ENCODE results near the gene ALOX5. TPM values are rescaled to one million over a fixed set of nuclear protein-coding genes. Genes with fewer than 3 reads are reported as not detected.

Gene ALOX5
- total RNA-seq, 3 donors from 2014 or later = 8.2 to 14.9 (median 14.3) TPM

DNA sequence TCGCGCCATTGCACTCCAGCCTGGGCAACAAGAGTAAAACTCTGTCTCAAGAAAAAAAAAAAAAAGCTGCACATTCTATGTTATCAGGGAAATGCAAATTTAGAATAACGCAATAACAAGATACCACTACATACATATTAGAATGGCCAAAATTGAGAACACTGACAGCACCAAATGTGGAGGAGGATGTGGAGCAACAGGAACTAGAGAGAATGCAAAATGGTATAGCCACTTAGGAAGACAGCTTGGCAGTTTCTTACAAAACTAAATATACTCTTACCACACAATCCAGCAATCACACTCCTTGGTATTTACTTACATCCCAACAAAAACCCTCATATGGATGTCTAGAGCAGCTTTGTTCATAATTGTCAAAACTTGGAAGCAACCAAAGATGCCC is 76.8 kb downstream of the ALOX5 start:
- DNase-seq (no peak), ATAC-seq (no peak)
- Histone ChIP-seq H3K4me1 (ENCODE audit: low read depth) (no peaks in the 10 kb centered on the region), H3K4me3 (no peak overlapping the region), H3K36me3 (ENCODE audit: low read depth) (no peaks in the 10 kb centered on the region), H3K9me3 (no peaks in the 10 kb centered on the region)
- TF ChIP-seq, protein P1, sequence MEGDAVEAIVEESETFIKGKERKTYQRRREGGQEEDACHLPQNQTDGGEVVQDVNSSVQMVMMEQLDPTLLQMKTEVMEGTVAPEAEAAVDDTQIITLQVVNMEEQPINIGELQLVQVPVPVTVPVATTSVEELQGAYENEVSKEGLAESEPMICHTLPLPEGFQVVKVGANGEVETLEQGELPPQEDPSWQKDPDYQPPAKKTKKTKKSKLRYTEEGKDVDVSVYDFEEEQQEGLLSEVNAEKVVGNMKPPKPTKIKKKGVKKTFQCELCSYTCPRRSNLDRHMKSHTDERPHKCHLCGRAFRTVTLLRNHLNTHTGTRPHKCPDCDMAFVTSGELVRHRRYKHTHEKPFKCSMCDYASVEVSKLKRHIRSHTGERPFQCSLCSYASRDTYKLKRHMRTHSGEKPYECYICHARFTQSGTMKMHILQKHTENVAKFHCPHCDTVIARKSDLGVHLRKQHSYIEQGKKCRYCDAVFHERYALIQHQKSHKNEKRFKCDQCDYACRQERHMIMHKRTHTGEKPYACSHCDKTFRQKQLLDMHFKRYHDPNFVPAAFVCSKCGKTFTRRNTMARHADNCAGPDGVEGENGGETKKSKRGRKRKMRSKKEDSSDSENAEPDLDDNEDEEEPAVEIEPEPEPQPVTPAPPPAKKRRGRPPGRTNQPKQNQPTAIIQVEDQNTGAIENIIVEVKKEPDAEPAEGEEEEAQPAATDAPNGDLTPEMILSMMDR (IDR thresholded peaks at IDR 0.05) = no peak
- intact Hi-C loops (cut with DNase I, micrococcal nuclease) = no loop called here

DNA sequence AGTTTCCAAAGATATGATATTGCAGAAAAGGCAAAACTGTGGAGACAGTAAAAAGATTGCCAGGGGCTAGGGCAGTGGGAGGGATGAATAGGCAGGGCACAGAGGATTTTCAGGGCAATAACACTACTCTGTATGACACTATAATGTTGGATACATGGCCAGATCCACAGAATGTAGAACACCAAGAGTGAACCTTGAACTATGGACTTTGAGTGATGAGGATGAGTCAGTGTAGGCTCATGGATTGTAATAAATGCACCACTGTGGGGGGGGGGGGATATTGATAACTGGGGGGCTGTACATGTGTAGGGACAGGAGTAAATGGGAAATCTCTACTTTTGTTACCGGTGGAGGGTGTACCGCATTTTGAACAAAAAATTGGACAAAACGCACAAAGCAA is 77.4 kb downstream of the ALOX5 start:
- intact Hi-C loops (cut with DNase I, micrococcal nuclease) = no loop called here

DNA sequence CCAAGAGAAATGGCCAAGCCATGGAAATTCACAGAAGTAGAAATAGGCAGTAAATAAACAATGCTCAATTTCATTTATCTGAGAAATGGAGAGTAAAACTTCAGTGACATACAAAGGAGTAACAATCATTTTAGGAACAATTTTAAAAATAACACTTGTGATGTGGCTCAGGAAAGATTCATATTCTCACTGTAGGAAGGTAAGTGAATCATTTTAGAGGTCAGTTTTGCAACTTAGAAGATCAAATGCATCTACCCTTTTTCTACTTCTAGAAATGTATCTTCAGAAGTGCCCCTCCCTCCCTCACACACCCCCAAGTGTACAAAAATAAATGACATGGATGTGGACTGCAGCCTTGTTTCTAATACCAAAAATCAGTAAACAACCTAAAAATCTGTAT is 78.3 kb downstream of the ALOX5 start:
- H3K4me3 ChIP-seq = no peak overlapping the region
- no peaks in the 10 kb centered on the region for H3K9me3 ChIP-seq
- H3K4me1 ChIP-seq (ENCODE audit: low read depth) = no peaks in the 10 kb centered on the region
- H3K36me3 ChIP-seq (ENCODE audit: low read depth) = no peaks in the 10 kb centered on the region
- TF ChIP-seq, protein P1 (IDR thresholded peaks at IDR 0.05) = no peak
- ATAC-seq (no peak), DNase-seq (no peak)
- intact Hi-C loops (cut with DNase I, micrococcal nuclease) = no loop called here

More for the DNA sequence above, 77.4 kb downstream of the ALOX5 start:
- peak; percentile 78 for ATAC-seq
- DNase-seq = no peak
- no peaks in the 10 kb centered on the region for H3K9me3 ChIP-seq
- H3K4me3 ChIP-seq = no peak overlapping the region
- H3K4me1 ChIP-seq (ENCODE audit: low read depth) = no peaks in the 10 kb centered on the region
- TF ChIP-seq, protein P1 (IDR thresholded peaks at IDR 0.05) = no peak
- no peaks in the 10 kb centered on the region for H3K36me3 ChIP-seq (ENCODE audit: low read depth)

DNA sequence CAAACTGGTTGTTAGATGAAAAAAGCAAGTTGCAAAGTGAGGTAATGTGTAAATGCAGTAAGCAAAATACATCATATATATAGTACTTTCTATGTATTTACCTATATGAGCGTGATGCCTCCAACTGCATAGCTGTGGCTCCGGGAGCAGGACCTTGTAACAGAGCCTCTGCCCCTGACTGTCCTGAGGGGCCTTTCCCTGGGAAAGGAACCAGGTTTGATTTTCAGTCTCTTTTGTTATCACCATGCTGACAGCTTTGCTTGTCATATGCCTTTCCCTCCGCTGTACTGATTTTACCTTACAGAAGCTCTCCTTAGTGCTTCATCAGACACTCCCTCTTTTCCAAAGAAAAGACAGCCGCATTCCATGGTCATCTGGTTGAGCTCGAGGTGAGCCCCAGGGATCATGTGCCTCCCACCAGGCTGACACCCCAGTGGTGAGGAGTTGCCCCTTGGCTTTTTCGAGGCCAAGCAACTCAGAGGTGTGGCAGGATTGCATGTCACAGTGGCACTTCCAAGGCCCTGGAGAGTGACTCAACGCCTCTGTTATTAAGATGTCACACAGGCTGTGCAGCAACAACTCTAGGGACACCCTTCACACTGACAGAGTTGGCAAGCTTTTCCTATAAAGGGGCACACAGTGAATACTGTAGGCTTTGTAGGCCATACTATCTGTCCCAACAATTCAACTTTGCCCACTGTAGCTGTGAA is 78.9 kb downstream of the ALOX5 start:
- intact Hi-C loops (cut with DNase I, micrococcal nuclease) = no loop called here

DNA sequence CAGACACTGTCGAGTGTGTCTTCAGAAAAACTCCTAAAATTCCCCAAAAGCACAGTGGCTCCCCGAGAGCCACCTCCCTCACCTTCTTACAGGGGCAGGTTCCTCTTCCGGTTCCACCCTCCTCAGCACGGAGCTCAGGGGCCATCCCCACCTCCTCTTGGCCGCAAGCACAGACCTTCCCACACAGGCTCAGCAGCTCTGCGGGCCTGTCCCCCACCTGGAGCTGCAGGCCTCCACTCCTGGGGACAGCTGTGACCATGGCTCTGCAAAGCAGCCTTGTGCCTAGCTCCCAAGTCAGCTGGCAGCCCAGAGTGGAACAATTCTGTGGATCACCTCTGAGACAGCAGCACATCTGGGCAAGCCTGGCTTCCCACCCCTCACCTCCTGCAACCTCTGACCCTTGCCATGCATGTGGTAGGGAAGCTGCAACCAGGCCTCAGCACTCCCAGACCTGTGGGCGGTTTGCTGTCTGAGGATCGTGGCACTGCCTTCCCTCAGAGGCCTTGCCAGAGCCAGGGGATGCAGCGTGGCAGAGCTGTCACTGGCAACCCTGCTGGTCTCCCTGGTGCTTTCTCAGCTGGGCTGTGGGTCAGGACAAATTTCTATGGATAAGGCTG is 79.7 kb downstream of the ALOX5 start:
- TF ChIP-seq, protein P1 (IDR thresholded peaks at IDR 0.05) = no peak
- ATAC-seq (peak; percentile 23), DNase-seq (no peak)
- H3K4me1 ChIP-seq (ENCODE audit: low read depth) = no peaks in the 10 kb centered on the region
- H3K36me3 ChIP-seq (ENCODE audit: low read depth) = no peaks in the 10 kb centered on the region
- intact Hi-C loops (cut with DNase I, micrococcal nuclease) = no loop called here
- no peaks in the 10 kb centered on the region for H3K9me3 ChIP-seq
- no peak overlapping the region for H3K4me3 ChIP-seq

More for the DNA sequence above, 78.9 kb downstream of the ALOX5 start:
- DNase-seq (no peak), ATAC-seq (peak; percentile 59)
- no peak overlapping the region for H3K4me3 ChIP-seq
- TF ChIP-seq, protein P1 (IDR thresholded peaks at IDR 0.05) = no peak
- H3K9me3 ChIP-seq = no peaks in the 10 kb centered on the region
- no peaks in the 10 kb centered on the region for H3K36me3 ChIP-seq (ENCODE audit: low read depth)
- no peaks in the 10 kb centered on the region for H3K4me1 ChIP-seq (ENCODE audit: low read depth)
